Esophagus squamous epithelium (tissue), 4 donors: ENCODE measurements around the gene MAMDC2.

ENCODE experiments used
- POLR2A ChIP-seq, 4 donors: fragments of 450-650 bp; IDR thresholded peaks; one replicate each; pipeline ENCODE4 v1.6.1; 2017; ENCODE audit warnings: antibody characterized with exemption in 4 of 4, mild to moderate bottlenecking in 4 of 4, moderate library complexity in 3 of 4
- TF ChIP-seq, protein P1 (sequence below), 6 experiments: fragments of 450-650 bp in 4 of 6; fragments of 200-600 bp in 2 of 6; sonication (generic) in 2 of 6; IDR thresholded peaks; one replicate each; pipeline ENCODE4 v1.5.1; 2016 to 2019; ENCODE audit warnings: antibody characterized with exemption in 6 of 6, mild to moderate bottlenecking in 4 of 6, moderate library complexity in 4 of 6

DNA sequence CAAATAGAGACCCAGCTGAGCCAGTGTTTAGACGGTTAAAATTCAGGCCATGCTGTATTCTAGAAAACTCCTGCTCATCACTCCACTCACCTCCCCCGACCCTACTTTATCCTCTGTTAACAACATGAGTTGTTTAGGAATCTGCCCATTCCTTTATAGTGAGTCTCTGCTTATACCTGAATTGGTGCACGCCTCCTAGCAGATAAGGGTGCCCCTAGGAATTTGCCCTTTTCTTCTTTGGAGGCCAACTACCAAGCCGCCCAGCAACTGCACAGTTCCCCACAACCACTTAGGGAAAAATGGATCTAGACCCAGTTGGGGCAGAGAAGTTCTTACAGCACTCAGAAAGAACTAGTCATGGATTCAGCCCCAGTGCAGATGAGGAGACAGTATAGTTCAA lies 102.3 kb downstream of the MAMDC2 start:
- no peak for TF ChIP-seq POLR2A (IDR thresholded peaks at IDR 0.05)
- TF ChIP-seq, protein P1, sequence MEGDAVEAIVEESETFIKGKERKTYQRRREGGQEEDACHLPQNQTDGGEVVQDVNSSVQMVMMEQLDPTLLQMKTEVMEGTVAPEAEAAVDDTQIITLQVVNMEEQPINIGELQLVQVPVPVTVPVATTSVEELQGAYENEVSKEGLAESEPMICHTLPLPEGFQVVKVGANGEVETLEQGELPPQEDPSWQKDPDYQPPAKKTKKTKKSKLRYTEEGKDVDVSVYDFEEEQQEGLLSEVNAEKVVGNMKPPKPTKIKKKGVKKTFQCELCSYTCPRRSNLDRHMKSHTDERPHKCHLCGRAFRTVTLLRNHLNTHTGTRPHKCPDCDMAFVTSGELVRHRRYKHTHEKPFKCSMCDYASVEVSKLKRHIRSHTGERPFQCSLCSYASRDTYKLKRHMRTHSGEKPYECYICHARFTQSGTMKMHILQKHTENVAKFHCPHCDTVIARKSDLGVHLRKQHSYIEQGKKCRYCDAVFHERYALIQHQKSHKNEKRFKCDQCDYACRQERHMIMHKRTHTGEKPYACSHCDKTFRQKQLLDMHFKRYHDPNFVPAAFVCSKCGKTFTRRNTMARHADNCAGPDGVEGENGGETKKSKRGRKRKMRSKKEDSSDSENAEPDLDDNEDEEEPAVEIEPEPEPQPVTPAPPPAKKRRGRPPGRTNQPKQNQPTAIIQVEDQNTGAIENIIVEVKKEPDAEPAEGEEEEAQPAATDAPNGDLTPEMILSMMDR (IDR thresholded peaks at IDR 0.05) = no peak
